ENCODE data around the gene RALBP1.

- TF ChIP-seq CTCF (conservative IDR thresholded peaks at IDR 0.05; ENCODE audit: low read length) (no peak), EZH2phosphoT487 (IDR thresholded peaks at IDR 0.05; ENCODE audit: borderline replicate concordance) (no peak)
These were observed 75.1 kb downstream of the RALBP1 start for GRCh38 chr18:9550429-9550828.

Measured in Loucy (cell line).